ENCODE results near the gene DENND1A.

DNA sequence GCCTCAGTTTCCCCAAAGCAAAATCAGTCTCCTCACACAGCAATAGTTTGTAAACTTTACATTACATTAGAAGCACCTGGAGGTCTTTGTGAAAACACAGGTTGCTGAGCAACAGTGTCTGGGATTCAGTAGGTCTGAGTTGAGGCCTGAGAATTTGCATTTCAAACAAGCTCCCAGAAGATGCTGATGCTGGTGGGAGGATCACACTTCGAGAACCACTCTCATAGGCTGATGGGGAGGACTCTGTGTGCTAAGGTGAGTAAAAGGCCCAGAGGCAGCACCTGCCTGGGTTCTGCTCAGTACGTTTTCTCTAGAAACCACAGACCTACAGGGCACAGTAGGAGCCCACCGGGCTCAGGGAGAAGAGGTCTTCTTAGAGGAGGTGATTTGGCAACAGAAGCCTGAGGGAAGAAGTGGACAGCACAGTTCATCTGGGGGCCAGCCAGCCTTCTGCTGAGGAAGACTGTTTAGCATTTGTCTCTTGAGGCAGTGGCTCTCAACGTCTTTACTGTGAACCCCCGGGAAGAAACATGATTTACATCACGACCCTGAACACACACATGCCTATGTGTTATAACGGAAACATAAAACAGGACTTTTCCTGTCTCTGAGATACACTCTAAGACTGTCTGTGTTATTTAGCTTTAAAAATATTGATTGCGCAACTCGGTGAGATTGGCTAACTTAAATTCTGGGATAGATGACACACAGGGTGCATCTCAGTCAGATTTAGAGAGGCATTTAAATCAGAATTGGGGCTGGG is 24.8 kb upstream of the DENND1A start:
- no peak for TF ChIP-seq POLR2A (IDR thresholded peaks at IDR 0.05)
- TF ChIP-seq, protein P1, sequence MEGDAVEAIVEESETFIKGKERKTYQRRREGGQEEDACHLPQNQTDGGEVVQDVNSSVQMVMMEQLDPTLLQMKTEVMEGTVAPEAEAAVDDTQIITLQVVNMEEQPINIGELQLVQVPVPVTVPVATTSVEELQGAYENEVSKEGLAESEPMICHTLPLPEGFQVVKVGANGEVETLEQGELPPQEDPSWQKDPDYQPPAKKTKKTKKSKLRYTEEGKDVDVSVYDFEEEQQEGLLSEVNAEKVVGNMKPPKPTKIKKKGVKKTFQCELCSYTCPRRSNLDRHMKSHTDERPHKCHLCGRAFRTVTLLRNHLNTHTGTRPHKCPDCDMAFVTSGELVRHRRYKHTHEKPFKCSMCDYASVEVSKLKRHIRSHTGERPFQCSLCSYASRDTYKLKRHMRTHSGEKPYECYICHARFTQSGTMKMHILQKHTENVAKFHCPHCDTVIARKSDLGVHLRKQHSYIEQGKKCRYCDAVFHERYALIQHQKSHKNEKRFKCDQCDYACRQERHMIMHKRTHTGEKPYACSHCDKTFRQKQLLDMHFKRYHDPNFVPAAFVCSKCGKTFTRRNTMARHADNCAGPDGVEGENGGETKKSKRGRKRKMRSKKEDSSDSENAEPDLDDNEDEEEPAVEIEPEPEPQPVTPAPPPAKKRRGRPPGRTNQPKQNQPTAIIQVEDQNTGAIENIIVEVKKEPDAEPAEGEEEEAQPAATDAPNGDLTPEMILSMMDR (IDR thresholded peaks at IDR 0.05) = no peak
